ENCODE results near the gene SPTY2D1. TPM values are rescaled to one million over a fixed set of nuclear protein-coding genes. Genes with fewer than 3 reads are reported as not detected.
A peak's percentile ranks its signal among the peaks of the same experiment; 100 is the strongest.
"Not testable (repeated sequence)": the region's sequence is repeated elsewhere in the genome, so short reads cannot be mapped to it uniquely, and the experiment has no call there.

The SPTY2D1 gene
- total RNA-seq, result 17.1 TPM
- long read RNA-seq, full-length matches to known transcripts, result 5 of 10 reads
- long read RNA-seq, partial matches to known transcripts, result 0 of 10 reads
- long read RNA-seq, other reads (novel, unspliced or antisense), result 5 of 10 reads

DNA sequence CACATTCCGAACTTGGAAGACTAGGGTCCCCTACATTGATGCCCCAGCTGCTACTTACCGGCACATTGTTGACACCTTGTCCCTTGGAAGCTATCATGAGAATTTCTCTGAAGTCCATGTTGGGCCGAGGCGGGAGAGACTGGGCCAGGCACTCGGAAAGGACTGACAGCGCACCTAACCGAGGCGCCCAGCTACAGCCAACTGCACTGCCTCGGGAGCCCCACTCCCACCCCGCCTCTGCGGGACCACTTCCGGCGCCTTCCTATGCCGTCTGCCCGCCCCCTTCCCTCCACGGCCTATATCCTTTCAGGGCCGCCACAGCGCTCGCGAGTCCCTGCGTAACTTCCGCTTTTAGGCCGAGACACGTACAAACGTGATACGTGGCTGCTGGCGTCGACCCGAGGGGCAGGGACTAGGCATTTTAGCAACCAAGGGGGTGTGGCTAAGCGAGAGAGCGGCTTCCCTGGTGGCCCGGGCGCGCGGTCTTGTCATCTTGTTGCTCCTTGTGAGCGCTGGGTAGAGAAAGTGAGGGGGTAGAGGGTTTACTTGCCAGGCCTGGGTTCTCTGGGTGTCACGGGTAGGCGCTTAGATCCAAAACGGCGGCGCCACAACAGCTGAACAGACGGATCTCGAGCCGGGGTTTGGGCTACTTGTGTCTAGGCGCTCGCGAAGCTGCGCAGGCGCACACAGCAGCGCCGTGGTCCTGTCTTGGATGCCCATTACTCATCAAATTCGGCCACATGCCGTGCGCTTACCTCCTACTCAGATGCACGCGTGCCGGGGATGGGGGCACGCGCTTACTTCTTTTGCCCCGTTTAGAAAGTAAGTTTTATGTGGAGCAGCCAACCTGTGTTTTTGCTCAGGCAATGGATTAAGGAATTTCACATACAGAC, at the start of gene SPTY2D1:
TSS of gene SPTY2D1 (minus strand) at position 203 of the 893 bp plus-strand sequence. CDS start at position 118, 85 bp downstream.
- DNase-seq (ENCODE audit: low spot score), result peak; percentile 99

GRCh38 chr11:18682466-18682865, 48.3 kb upstream of the SPTY2D1 start:
- no peak for DNase-seq (ENCODE audit: low spot score)

- DNase-seq (ENCODE audit: low spot score), result not testable (repeated sequence)
Measured at GRCh38 chr11:18681949-18682348, 47.8 kb upstream of the SPTY2D1 start.

GRCh38 chr11:18677560-18677959, 43.4 kb upstream of the SPTY2D1 start:
- DNase-seq (ENCODE audit: low spot score), result no peak

GRCh38 chr11:18676803-18677202, 42.7 kb upstream of the SPTY2D1 start:
- no peak for DNase-seq (ENCODE audit: low spot score)

- DNase-seq (ENCODE audit: low spot score), result not testable (repeated sequence)
Measured at GRCh38 chr11:18672209-18672608, 38.1 kb upstream of the SPTY2D1 start.

DNA sequence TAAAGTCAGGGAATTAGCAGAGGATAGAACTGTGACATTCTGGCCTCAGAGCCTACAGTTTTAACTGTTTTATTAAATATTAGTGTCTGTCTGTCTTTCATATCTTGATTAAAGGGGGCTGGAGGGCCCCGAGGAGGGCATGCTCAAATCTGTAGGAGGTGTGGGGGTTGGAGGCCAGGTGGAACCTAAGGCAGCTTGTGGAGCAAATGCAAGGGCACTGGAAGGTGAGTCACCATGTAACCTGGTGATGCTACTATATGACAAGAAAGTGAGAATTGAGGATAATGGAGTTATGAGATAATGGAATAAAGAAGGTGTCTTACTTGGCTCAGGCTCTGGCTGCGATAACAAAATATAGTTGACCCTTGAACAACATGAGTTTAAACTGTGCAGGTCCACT, 37.1 kb upstream of the SPTY2D1 start:
- no peak for DNase-seq (ENCODE audit: low spot score)

DNA sequence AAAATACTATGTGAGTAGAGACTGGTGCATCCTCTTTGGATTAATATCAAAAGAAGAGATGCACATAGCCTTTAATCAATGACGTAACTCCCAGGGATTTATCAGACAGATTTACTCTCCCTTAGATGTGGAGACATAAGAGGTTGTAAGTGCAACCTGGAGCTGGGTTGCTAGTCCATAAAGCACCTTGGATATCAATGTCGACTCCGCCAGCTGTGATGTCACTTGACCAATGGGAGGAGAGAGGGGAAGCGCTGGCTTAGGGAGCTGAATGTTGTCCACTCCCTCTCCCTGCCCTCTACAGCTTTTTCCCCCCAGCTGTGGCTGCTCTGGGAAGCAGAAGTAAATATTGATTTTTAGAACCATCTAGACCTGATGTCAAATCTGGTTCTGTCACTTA, 35.6 kb upstream of the SPTY2D1 start:
- DNase-seq (ENCODE audit: low spot score), result no peak

GRCh38 chr11:18669219-18669596, 35.1 kb upstream of the SPTY2D1 start:
- DNase-seq (ENCODE audit: low spot score), result no peak

GRCh38 chr11:18668131-18668530, 34.0 kb upstream of the SPTY2D1 start:
- DNase-seq (ENCODE audit: low spot score), result no peak

DNA sequence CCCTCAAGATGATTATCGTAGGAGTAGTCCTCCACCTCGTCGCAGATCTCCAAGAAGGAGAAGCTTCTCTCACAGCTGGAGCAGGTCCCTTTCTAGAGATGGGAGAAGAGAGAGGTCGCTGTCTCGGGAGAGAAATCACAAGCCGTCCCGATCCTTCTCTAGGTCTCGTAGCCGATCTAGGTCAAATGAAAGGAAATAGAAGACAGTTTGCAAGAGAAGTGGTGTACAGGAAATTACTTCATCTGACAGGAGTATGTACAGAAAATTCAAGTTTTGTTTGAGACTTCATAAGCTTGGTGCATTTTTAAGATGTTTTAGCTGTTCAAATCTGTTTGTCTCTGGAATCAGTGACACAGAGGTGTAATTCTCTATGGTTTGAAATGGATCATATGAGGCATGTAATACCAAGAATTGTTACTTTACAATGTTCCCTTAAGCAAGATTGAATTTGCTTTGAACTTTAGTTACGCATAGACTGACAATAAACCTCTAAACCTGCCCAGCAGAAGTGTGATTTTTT, 31.3 kb upstream of the SPTY2D1 start:
- DNase-seq (ENCODE audit: low spot score), result not testable (repeated sequence)

GRCh38 chr11:18657673-18658072, 23.5 kb upstream of the SPTY2D1 start:
- DNase-seq (ENCODE audit: low spot score), result no peak

GRCh38 chr11:18650859-18651557, 16.9 kb upstream of the SPTY2D1 start:
- DNase-seq (ENCODE audit: low spot score), result no peak

- DNase-seq (ENCODE audit: low spot score), result no peak
Measured at GRCh38 chr11:18650353-18650752, 16.2 kb upstream of the SPTY2D1 start.

DNA sequence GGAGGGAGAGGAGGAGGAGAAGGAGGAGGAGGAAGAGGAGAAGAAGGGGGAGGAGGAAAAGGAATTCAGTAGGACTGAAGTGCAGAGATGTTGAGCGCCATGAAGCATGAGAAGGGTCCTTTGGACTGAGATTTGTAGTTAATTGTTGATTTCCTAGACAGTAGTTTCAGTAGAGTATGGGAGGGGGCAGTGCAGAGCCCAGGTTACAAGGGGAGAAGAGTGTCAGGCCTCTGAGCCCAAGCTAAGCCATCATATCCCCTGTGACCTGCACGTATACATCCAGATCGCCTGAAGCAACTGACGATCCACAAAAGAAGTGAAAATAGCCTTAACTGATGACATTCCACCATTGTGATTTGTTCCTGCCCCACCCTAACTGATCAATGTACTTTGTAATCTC, 8.9 kb upstream of the SPTY2D1 start:
- not testable (repeated sequence) for DNase-seq (ENCODE audit: low spot score)

DNA sequence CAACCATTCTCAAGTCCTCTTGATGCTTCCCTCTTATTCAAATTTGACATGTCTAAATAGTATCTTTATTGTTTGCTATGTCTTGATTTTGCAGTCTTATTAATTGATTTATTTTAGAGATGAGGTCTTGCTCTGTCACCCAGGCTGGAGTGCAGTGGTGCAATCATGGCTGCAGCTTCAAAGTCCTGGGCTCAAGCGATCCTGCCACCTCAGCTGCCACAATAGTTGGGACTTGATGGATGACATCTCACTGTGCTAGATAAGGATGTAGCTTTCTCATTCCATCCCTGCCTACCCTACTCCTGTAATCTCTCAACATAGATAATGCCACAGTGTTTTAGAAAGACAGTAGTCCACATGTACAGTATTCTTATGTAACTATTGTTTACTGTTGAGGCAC, 7.5 kb upstream of the SPTY2D1 start:
- no peak for DNase-seq (ENCODE audit: low spot score)

DNA sequence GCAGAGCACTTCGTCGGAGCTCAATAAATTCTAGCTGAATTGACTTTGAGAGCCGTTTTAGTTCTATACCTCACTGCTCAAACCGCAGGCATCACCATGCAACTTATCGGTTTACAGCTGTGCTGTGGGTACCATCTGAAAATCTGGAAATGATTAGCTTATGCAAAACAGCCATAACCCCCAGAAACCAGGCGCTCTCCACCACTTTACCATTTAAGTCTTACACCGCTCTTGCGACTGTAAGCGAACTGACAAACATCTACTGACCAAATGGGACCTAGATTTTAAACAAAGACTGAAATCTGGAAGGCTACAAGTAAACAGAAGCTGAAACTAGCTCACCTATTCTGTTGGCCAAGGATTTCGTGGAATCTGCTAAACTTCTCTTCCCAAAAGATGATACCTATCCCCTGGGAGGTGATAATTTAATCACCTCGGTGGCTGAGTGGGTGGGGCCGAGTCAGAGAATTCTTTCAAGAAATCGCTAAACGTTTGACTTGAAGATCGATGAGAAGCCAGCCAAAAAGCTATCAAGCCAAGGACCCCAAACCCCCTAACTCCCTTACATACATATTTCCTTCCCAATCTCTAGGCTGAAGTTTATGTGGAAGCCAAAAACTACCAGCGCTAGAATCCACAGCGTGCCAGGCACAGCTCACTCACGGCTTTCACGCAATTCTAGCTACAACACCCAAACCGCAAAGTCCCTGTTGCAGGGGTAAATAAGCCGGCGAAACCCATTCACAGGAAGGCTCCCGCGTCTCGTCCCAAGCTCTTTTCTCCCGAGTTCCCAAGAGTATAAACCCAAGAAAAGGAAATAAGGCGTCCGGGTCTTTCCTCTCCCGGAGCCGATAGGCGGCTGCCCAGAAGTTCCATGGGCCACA, 644 bp downstream of the SPTY2D1 start:
- DNase-seq (ENCODE audit: low spot score), result no peak

GRCh38 chr11:18632841-18633240, 1.3 kb downstream of the SPTY2D1 start:
- DNase-seq (ENCODE audit: low spot score), result no peak

DNA sequence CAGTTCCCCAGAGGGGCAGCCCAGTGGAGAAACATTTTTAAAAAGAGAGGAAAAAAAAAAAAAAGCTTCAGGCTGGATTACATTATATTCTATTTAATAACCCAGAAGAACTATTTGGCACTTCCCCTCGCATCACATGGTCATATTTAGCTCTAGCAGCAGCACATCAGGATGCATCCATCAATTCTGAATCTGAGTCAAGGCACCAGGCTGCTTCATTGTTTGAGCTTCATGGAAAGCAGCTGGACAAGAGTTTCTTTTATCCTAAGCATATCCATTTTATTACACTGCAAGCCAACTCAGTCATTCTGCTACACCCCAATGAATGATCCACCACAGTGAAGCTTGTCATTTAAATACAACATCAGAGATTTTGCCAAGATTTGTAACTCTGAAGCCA, 10.0 kb downstream of the SPTY2D1 start:
- DNase-seq (ENCODE audit: low spot score), result no peak

DNA sequence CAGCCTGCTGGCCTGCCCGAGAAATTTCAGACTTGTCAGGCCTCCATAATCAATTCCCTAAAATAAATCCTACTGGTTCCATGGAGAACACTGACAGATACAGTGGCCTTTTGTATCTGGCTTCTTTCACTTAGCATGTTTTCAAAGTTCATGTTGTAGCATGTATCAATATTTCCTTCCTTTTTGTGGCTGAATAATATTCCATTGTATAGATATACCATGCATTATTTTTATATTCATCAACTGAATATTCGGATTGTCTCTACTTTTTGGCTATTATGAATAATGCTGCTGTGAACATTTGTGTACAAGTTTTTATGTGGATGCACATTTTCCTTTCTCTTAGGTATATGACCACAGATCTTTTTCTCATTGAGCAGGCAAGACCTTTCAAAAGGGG, 10.4 kb downstream of the SPTY2D1 start:
- DNase-seq (ENCODE audit: low spot score), result no peak
